IMR-90 (cell line): ENCODE results near the gene THBS1. TPM values are rescaled to one million over a fixed set of nuclear protein-coding genes. Genes with fewer than 3 reads are reported as not detected.

ENCODE experiments used
- ATAC-seq: fragments of 200-7000 bp; cut with Tn5 transposase; 2 replicates; pipeline ENCODE4 v1.9.1; 2020; ENCODE audit warnings: low read depth, mild to moderate bottlenecking, moderate library complexity
- BruUV-seq: library from RNA; stranded (reverse); fragments of 400-500 nt; replicated peaks from 2 replicates; lab custom pipeline; 2021; lab: Mats Ljungman, UMichigan
- CTCF ChIA-PET: fragments of 300-600 bp; formaldehyde crosslinking; extraction: SDS; loops from one replicate; lab custom pipeline; 2021; ENCODE audit warnings: antibody characterized with exemption; lab: Yijun Ruan, JAX
- POLR2A ChIA-PET: fragments of 300-600 bp; sonication (Branson Sonifier 250); formaldehyde crosslinking; loops from one replicate; lab custom pipeline; 2022; ENCODE audit warnings: antibody characterized with exemption; ENCODE audit not compliant: unreplicated experiment; lab: Charles Lee
- DNase-seq: peaks from one replicate; pipeline ENCODE4 v3.0.0; 2013
- H2AFZ ChIP-seq: replicated peaks from 2 replicates; pipeline ENCODE3; 2013; ENCODE audit warnings: low read length, mild to moderate bottlenecking; ENCODE audit not compliant: poor library complexity
- H2AK5ac ChIP-seq: 2 replicates; pipeline ENCODE4 v1.6.1; 2013; ENCODE audit warnings: low read depth, low read length, inconsistent platforms
- H2AK9ac ChIP-seq: replicated peaks from 2 replicates; pipeline ENCODE3; 2013; ENCODE audit warnings: mild to moderate bottlenecking, low read depth, low read length, moderate library complexity; ENCODE audit not compliant: poor library complexity
- H2BK120ac ChIP-seq: 2 replicates; pipeline ENCODE4 v1.6.1; 2013; ENCODE audit warnings: low read depth, low read length, inconsistent platforms
- H2BK15ac ChIP-seq: 3 replicates; pipeline ENCODE4 v1.6.1; 2013; ENCODE audit warnings: low read depth, low read length, inconsistent platforms
- H2BK20ac ChIP-seq: 2 replicates; pipeline ENCODE4 v1.6.1; 2013; ENCODE audit warnings: low read depth, mild to moderate bottlenecking, inconsistent platforms, low read length, moderate library complexity
- H2BK5ac ChIP-seq: 2 replicates; pipeline ENCODE4 v1.6.1; 2013; ENCODE audit warnings: mild to moderate bottlenecking, low read depth, low read length, inconsistent platforms; ENCODE audit not compliant: poor library complexity, severe bottlenecking
- H3K14ac ChIP-seq: replicated peaks from 2 replicates; pipeline ENCODE4 v1.6.1; 2013; ENCODE audit warnings: low read depth, low read length, inconsistent platforms
- H3K18ac ChIP-seq: 2 replicates; pipeline ENCODE4 v1.6.1; 2013; ENCODE audit warnings: low read depth, low read length, control low read depth
- H3K23ac ChIP-seq: 2 replicates; pipeline ENCODE4 v1.6.1; 2013; ENCODE audit warnings: low read depth, low read length, inconsistent platforms
- H3K27ac ChIP-seq: 2 replicates; pipeline ENCODE4 v1.5.1; 2013; ENCODE audit warnings: mild to moderate bottlenecking, control low read depth, low read length; ENCODE audit not compliant: insufficient read depth
- H3K27me3 ChIP-seq: 2 replicates; pipeline ENCODE4 v1.6.1; 2013; ENCODE audit warnings: low read length; ENCODE audit not compliant: control insufficient read depth, insufficient read depth
- H3K36me3 ChIP-seq: 2 replicates; pipeline ENCODE4 v1.6.1; 2013; ENCODE audit warnings: low read length, mixed read lengths; ENCODE audit not compliant: control insufficient read depth, insufficient read depth
- H3K4ac ChIP-seq: 2 replicates; pipeline ENCODE4 v1.6.1; 2013; ENCODE audit warnings: low read depth, low read length, inconsistent platforms
- H3K4me1 ChIP-seq: 2 replicates; pipeline ENCODE4 v1.6.1; 2013; ENCODE audit warnings: low read length, mixed read lengths; ENCODE audit not compliant: control insufficient read depth, insufficient read depth
- H3K4me2 ChIP-seq: 2 replicates; pipeline ENCODE4 v1.6.1; 2013; ENCODE audit warnings: low read depth, mild to moderate bottlenecking, control low read depth, low read length, moderate library complexity
- H3K4me3 ChIP-seq: 2 replicates; pipeline ENCODE4 v1.5.1; 2013; ENCODE audit warnings: low read depth, mild to moderate bottlenecking, control low read depth, low read length, moderate library complexity; ENCODE audit not compliant: insufficient read depth
- H3K56ac ChIP-seq: 2 replicates; pipeline ENCODE4 v1.6.1; 2013; ENCODE audit warnings: low read length, inconsistent platforms; ENCODE audit not compliant: insufficient read depth; ENCODE audit errors: extremely low read depth
- H3K79me1 ChIP-seq, 2 experiments: 2 replicates each; pipeline ENCODE4 v1.6.1; 2013; ENCODE audit warnings: low read length in 2 of 2, inconsistent platforms in 1 of 2, low read depth in 1 of 2
- H3K9ac ChIP-seq: 2 replicates; pipeline ENCODE4 v1.6.1; 2013; ENCODE audit warnings: low read depth, low read length, control low read depth
- H3K9me1 ChIP-seq: 2 replicates; pipeline ENCODE4 v1.6.1; 2013; ENCODE audit warnings: low read length, inconsistent platforms; ENCODE audit not compliant: insufficient read depth
- H3K9me3 ChIP-seq: 2 replicates; pipeline ENCODE4 v1.6.1; 2013; ENCODE audit warnings: low read length; ENCODE audit not compliant: control insufficient read depth, insufficient read depth
- H4K20me1 ChIP-seq: 2 replicates; pipeline ENCODE4 v1.6.1; 2013; ENCODE audit warnings: low read length, inconsistent platforms; ENCODE audit not compliant: insufficient read depth
- H4K5ac ChIP-seq: 2 replicates; pipeline ENCODE4 v1.6.1; 2013; ENCODE audit warnings: mild to moderate bottlenecking, low read depth, low read length, control low read depth
- H4K8ac ChIP-seq, 2 experiments: 2 replicates each; pipeline ENCODE4 v1.6.1; 2013; ENCODE audit warnings: low read depth in 2 of 2, low read length in 2 of 2, control low read depth in 1 of 2, inconsistent platforms in 1 of 2
- H4K91ac ChIP-seq: 2 replicates; pipeline ENCODE4 v1.6.1; 2013; ENCODE audit warnings: low read depth, low read length, inconsistent platforms; ENCODE audit not compliant: insufficient read depth
- BHLHE40 ChIP-seq: fragments of 150-350 bp; IDR thresholded peaks from 2 replicates; pipeline ENCODE4 v1.6.1; 2016; ENCODE audit warnings: mild to moderate bottlenecking, low read depth, low read length
- CEBPB ChIP-seq: IDR thresholded peaks from 2 replicates; pipeline ENCODE4 v1.6.1; 2012; ENCODE audit warnings: low read depth, low read length, improper control_type of control experiment
- CHD1 ChIP-seq: IDR thresholded peaks from 2 replicates; pipeline ENCODE4 v1.6.1; 2012; ENCODE audit warnings: low read depth, low read length, improper control_type of control experiment
- CTCF ChIP-seq: conservative IDR thresholded peaks from 2 replicates; pipeline ENCODE4 v1.5.1; 2012; ENCODE audit warnings: mild to moderate bottlenecking, low read depth, low read length, improper control_type of control experiment
- ELK1 ChIP-seq: fragments of 150-350 bp; IDR thresholded peaks from 2 replicates; pipeline ENCODE4 v1.6.1; 2016; ENCODE audit warnings: low read depth, mild to moderate bottlenecking, low read length, moderate library complexity, borderline replicate concordance
- FOS ChIP-seq: fragments of 150-350 bp; IDR thresholded peaks from 2 replicates; pipeline ENCODE4 v1.6.1; 2016; ENCODE audit warnings: low read depth, low read length
- MAFK ChIP-seq: IDR thresholded peaks from 2 replicates; pipeline ENCODE4 v1.6.1; 2012; ENCODE audit warnings: low read depth, low read length, improper control_type of control experiment
- MAZ ChIP-seq: IDR thresholded peaks from 2 replicates; pipeline ENCODE4 v1.6.1; 2012; ENCODE audit warnings: low read depth, mild to moderate bottlenecking, low read length, improper control_type of control experiment, moderate library complexity, borderline replicate concordance
- MXI1 ChIP-seq: IDR thresholded peaks from 2 replicates; pipeline ENCODE4 v1.6.1; 2012; ENCODE audit warnings: low read depth, mild to moderate bottlenecking, low read length, moderate library complexity, borderline replicate concordance
- NFE2L2 ChIP-seq: fragments of 150-350 bp; IDR thresholded peaks from 2 replicates; pipeline ENCODE4 v1.6.1; 2016; ENCODE audit warnings: low read depth, mild to moderate bottlenecking, low read length
- RCOR1 ChIP-seq: IDR thresholded peaks from 2 replicates; pipeline ENCODE4 v1.6.1; 2012; ENCODE audit warnings: mild to moderate bottlenecking, low read length, improper control_type of control experiment; ENCODE audit not compliant: insufficient replicate concordance
- SMC3 ChIP-seq: fragments of 150-350 bp; IDR thresholded peaks from 2 replicates; pipeline ENCODE4 v1.6.1; 2016; ENCODE audit warnings: low read depth, mild to moderate bottlenecking, antibody characterized with exemption, low read length, moderate library complexity
- USF2 ChIP-seq: fragments of 150-350 bp; IDR thresholded peaks from 2 replicates; pipeline ENCODE4 v1.6.1; 2017; ENCODE audit warnings: mild to moderate bottlenecking, antibody characterized with exemption, low read length, low read depth
- WGBS, 2 experiments: methylation state at CpG; one replicate each; pipeline versions ENCODE4 v1.1.5 to v1.1.7; 2013; ENCODE audit warnings: missing lambda C conversion rate in 2 of 2; ENCODE audit not compliant: insufficient read length in 1 of 2; ENCODE audit errors: extremely low coverage in 2 of 2; 5-methylcytosine and 5-hydroxymethylcytosine counted together
- dilution Hi-C: fragments of 300-500 bp; cut with HindIII; formaldehyde crosslinking; loops from one replicate; pipeline ENCODE4 v1.14.3; 2018; ENCODE audit warnings: low sequenced_read_pairs; ENCODE audit not compliant: unreplicated experiment
- in situ Hi-C: fragments of 300-500 bp; cut with MboI; formaldehyde crosslinking; loops from 3 replicates; pipeline ENCODE4 v1.14.3; 2019; ENCODE audit warnings: low sequenced_read_pairs, inconsistent platforms, mixed read lengths
- intact Hi-C: fragments of 100-400 bp; cut with micrococcal nuclease; formaldehyde crosslinking; loops from 2 replicates; pipeline ENCODE4 v1.10.0; 2022
- polyA plus RNA-seq, 3 experiments: library from polyadenylated mRNA; depleted of rRNA; stranded (reverse); fragments of >200 nt; gene quantifications; 2 replicates each; pipeline ENCODE4 v1.2.3, GENCODE V29; 2012; ENCODE audit warnings: low replicate concordance in 1 of 3
- total RNA-seq: library from RNA; depleted of rRNA; stranded (reverse); fragments of >200 nt; gene quantifications from 2 replicates; pipeline ENCODE4 v1.2.3, GENCODE V29; 2012

Gene THBS1
- total and polyA plus RNA-seq, 2 of the 4 experiments (the other 2 are of a cell fraction): 1,562 to 4,071 TPM

GRCh38 chr15:39539466-39539865, 41.4 kb upstream of the THBS1 start:
- Histone ChIP-seq H3K9me1 (no peaks in the 10 kb centered on the region), H3K4ac (no peak overlapping the region), H2AFZ (no peak overlapping the region), H3K23ac (no peak overlapping the region), H3K79me1 (no peaks in the 10 kb centered on the region), H2BK5ac (no peak overlapping the region), H4K20me1 (no peaks in the 10 kb centered on the region), H2BK20ac (no peak overlapping the region), H2AK5ac (no peak overlapping the region), H3K27me3 (no peaks in the 10 kb centered on the region), H3K4me2 (no peak overlapping the region), H3K14ac (0 out of 2 replicates have a peak overlapping the region, but pooled peaks have one; percentile 11), H3K4me1 (no peaks in the 10 kb centered on the region), H4K91ac (no peak overlapping the region), H3K18ac (no peak overlapping the region), H3K4me3 (no peak overlapping the region), H4K5ac (no peak overlapping the region), H2AK9ac (no peak overlapping the region), H4K8ac (no peak overlapping the region), H3K36me3 (no peaks in the 10 kb centered on the region), H3K9me3 (no peaks in the 10 kb centered on the region; the same call in 1 of the 2 replicates), H2BK120ac (no peak overlapping the region), H3K27ac (no peak overlapping the region), H2BK15ac (no peak overlapping the region), H3K56ac (no peak overlapping the region), H3K9ac (no peak overlapping the region)
- in situ Hi-C loops (no loop called here), dilution Hi-C loops (no loop called here), intact Hi-C loops (no loop called here)
- 100% methylated on average over 2 of the region's 2 CpGs; no CpG with 5 or more reads in 1 of the 2 experiments for WGBS, 2 experiments
- ATAC-seq (no peak), DNase-seq (peak; percentile 4)
- ChIA-PET POLR2A (no interaction called here), CTCF (no interaction called here)
- no TSS peak for BruUV-seq
- no peak for TF ChIP-seq SMC3
- no peak for TF ChIP-seq MXI1
- no peak for TF ChIP-seq BHLHE40
- TF ChIP-seq ELK1: no peak
- TF ChIP-seq CHD1: no peak
- no peak for TF ChIP-seq CEBPB
- no peak for TF ChIP-seq MAZ
- no peak for TF ChIP-seq FOS
- TF ChIP-seq NFE2L2: no peak
- TF ChIP-seq MAFK: no peak
- TF ChIP-seq USF2: no peak
- TF ChIP-seq CTCF: no peak
- TF ChIP-seq RCOR1: no peak
